Activated CD4-positive, alpha-beta memory T cell treated with anti-CD3 and anti-CD28 coated beads for 36 hours (primary cell): ENCODE results near the gene PNRC1. TPM values are rescaled to one million over a fixed set of nuclear protein-coding genes. Genes with fewer than 3 reads are reported as not detected.

Experiments used
- CTCF ChIA-PET: fragments of 350-600 bp; sonication (Branson Sonifier 250); formaldehyde crosslinking; loops from one replicate; lab custom pipeline; 2021; ENCODE audit warnings: antibody characterized with exemption, inconsistent platforms; lab: Charles Lee
- POLR2A ChIA-PET: fragments of 350-600 bp; sonication (Branson Sonifier 250); formaldehyde crosslinking; loops from one replicate; lab custom pipeline; 2021; ENCODE audit warnings: antibody characterized with exemption; lab: Charles Lee
- DNase-seq: peaks from one replicate; pipeline ENCODE4 v3.0.0-alpha.2; 2020
- H3K27ac Mint-ChIP-seq: one replicate; pipeline ENCODE4 v1.8.0; 2021; ENCODE audit warnings: mixed read lengths
- H3K27me3 Mint-ChIP-seq: one replicate; pipeline ENCODE4 v1.8.0; 2021; ENCODE audit warnings: mixed read lengths
- H3K36me3 Mint-ChIP-seq: one replicate; pipeline ENCODE4 v1.8.0; 2021; ENCODE audit warnings: mixed read lengths
- H3K4me1 Mint-ChIP-seq: one replicate; pipeline ENCODE4 v1.8.0; 2021; ENCODE audit warnings: low read depth, mixed read lengths
- H3K4me3 Mint-ChIP-seq: one replicate; pipeline ENCODE4 v1.8.0; 2021; ENCODE audit warnings: mild to moderate bottlenecking, mixed read lengths
- H3K9me3 Mint-ChIP-seq: one replicate; pipeline ENCODE4 v1.8.0; 2021; ENCODE audit warnings: mixed read lengths
- intact Hi-C: fragments of 100-400 bp; cut with micrococcal nuclease; formaldehyde crosslinking; loops from one replicate; pipeline ENCODE4 v1.15.1; 2023
- total RNA-seq, 2 experiments: library from RNA; stranded (reverse); gene quantifications; one replicate each; pipeline ENCODE4 v1.2.3, GENCODE V29; 2021

Gene PNRC1
- total RNA-seq, 2 experiments from 2014 or later, result 95.1 TPM

DNA sequence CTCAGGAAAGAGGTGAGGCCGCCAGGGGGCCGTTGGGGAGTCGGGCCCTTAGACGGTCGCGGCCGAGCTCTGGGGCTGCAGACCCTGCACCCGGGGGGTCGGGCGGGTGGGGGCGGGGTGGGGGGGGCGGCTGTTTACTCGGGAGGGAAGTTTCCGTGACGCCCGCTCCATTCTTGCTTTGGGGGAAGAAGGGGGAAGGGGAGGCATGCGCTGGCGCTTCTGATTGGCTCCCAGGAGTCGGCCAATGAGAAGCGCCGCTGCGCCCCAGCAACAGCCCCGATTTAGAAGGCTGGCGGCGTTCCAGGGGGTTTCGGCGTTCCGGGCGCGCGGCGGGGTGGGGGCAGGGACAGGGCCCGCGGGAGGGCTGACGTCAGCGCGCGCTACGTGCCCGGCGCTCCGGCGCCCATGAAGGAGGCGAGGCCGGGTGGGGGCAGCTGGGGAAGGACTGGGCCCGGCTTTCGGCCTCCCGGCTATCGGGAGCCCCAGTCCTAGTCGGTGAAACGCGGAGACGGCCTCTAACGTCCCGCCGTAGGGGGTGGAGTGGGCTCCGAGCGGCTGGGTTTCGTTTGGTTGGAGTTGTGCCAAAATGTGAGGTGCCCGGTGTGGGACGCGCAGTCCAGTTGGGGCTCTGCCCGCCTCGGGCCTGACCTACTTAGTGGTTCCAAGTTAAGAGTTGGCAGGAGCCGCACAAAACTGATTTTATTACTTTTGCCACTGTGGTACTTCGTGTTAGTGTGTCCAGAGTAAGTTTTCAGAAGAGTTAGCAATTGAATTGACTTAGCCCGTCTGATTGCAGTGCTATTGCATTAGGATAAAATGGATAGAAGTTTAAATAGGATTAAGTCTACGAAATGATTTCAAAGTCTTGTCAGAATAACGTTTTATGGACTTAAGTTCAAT is 1.1 kb downstream of the PNRC1 start:
- peak; percentile 98 for DNase-seq
- H3K4me1 Mint-ChIP-seq, result peaks cover 36% of the 10 kb centered on the region
- peaks cover 44% of the 10 kb centered on the region for H3K36me3 Mint-ChIP-seq
- no peaks in the 10 kb centered on the region for H3K9me3 Mint-ChIP-seq
- POLR2A ChIA-PET, result interaction anchor here (1.0 to 6.1 kb wide), 11 partner anchors 14 to 738 kb away, joined by 3 to 81 read pairs (median 7); partner anchors contain the start of genes LYRM2, MDN1, PM20D2 and RNGTT
- H3K27ac Mint-ChIP-seq, result peak overlapping the region; percentile 96
- intact Hi-C loops, result loop anchor here (2.0 kb wide), 5 partner anchors 35 to 1929 kb away; partner anchors contain the start of genes CASP8AP2 and MAP3K7
- peak overlapping the region; percentile 93 for H3K4me3 Mint-ChIP-seq
- no peaks in the 10 kb centered on the region for H3K27me3 Mint-ChIP-seq
- CTCF ChIA-PET, result interaction anchor here (2.1 to 2.5 kb wide), 2 partner anchors 64 to 99 kb away, joined by 7 to 9 read pairs; partner anchors contain the start of gene PM20D2

- Mint-ChIP-seq H3K27ac (peak overlapping the region; percentile 96), H3K36me3 (peaks cover 44% of the 10 kb centered on the region), H3K4me1 (peaks cover 36% of the 10 kb centered on the region), H3K4me3 (peak overlapping the region; percentile 93), H3K9me3 (no peaks in the 10 kb centered on the region), H3K27me3 (no peaks in the 10 kb centered on the region)
- ChIA-PET CTCF (interaction anchor here (1.0 to 2.5 kb wide), 3 partner anchors 16 to 100 kb away, joined by 3 to 9 read pairs (median 7); partner anchors contain the start of gene PM20D2), POLR2A (interaction anchor here (0.9 to 6.1 kb wide), 8 partner anchors 15 to 556 kb away, joined by 3 to 81 read pairs (median 4); partner anchors contain the start of genes LYRM2, PM20D2, RNGTT and UBE2J1)
- no peak for DNase-seq
- intact Hi-C loops, result no loop called here
Observed at GRCh38 chr6:89082486-89082891, 1.9 kb downstream of the PNRC1 start.

- H3K36me3 Mint-ChIP-seq, result peaks cover 44% of the 10 kb centered on the region
Observed at GRCh38 chr6:89084542-89084941, 4.0 kb downstream of the PNRC1 start.

GRCh38 chr6:89084954-89085353 is 4.4 kb downstream of the PNRC1 start:
- H3K27ac Mint-ChIP-seq, result peak overlapping the region; percentile 1
- no peaks in the 10 kb centered on the region for H3K27me3 Mint-ChIP-seq
- ChIA-PET CTCF (no interaction called here), POLR2A (interaction anchor here (1.0 kb wide), 1 partner anchor 62 kb away, joined by 3 read pairs; no protein-coding TSS in a partner anchor)
- H3K9me3 Mint-ChIP-seq, result no peaks in the 10 kb centered on the region
- H3K4me1 Mint-ChIP-seq, result peaks cover 39% of the 10 kb centered on the region
- no peak for DNase-seq
- no peak overlapping the region for H3K4me3 Mint-ChIP-seq
- intact Hi-C loops, result no loop called here
- H3K36me3 Mint-ChIP-seq, result peaks cover 44% of the 10 kb centered on the region

More at GRCh38 chr6:89084542-89084941, 4.0 kb downstream of the PNRC1 start:
- Mint-ChIP-seq H3K27ac (peak overlapping the region; percentile 1), H3K4me3 (no peak overlapping the region), H3K9me3 (no peaks in the 10 kb centered on the region), H3K27me3 (no peaks in the 10 kb centered on the region), H3K4me1 (peaks cover 38% of the 10 kb centered on the region)
- ChIA-PET POLR2A (no interaction called here), CTCF (no interaction called here)
- DNase-seq, result no peak
- intact Hi-C loops, result no loop called here

DNA sequence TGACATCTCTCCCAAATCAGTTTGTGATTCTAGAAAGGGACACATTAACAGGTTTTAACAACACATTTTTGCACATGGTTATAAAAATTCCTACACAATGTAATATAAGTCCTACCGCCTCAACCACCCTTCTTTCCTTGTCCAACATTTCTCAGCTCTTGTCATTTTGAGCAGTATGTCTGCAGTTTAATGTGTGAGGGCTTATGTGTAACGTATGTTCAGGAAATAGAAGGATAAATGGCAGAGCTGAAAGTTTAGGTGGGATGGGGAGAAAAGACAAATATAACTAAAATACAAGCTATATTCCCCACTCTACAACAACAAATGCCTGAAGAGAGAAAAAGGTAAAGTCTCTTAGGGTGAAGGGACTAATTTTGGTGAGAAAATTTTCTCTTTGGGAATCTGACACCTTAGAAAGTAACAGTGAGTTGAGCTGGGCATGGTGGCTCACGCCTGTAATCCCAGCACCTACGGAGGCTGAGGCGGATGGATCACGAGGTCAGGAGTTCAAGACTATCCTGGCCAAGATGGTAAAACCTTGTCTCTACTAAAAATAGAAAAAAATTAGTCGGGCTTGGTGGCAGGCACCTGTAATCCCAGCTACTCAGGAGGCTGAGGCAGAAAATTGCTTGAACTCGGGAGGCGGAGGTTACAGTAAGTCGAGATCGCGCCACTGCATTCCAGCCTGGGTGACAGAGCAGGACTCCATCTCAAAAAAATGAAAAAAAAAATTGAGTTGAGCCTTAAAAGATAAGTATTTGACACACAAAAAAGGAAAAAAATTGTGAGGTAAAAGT is 5.1 kb downstream of the PNRC1 start:
- H3K4me3 Mint-ChIP-seq, result no peak overlapping the region
- DNase-seq, result no peak

DNA sequence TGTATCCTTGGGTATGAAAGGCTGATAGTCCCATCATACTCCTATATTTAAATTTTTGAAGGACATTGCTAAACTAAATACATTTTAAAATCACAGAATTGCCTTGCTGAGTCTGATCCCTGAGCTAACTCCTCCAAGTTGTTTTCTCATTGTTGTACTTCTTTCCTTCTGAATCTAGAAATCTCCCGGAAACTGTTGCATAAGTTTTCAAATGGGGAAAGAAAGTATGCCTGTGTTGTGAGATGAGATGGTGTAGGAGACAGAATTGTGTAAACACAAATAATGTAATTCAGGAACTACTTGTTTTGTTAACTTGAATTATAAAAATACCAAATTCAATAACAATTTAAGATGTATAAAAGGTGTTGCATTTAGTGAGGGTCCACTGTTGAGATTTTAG is 7.3 kb downstream of the PNRC1 start:
- intact Hi-C loops, result no loop called here
- H3K9me3 Mint-ChIP-seq, result no peaks in the 10 kb centered on the region
- peaks cover 37% of the 10 kb centered on the region for H3K4me1 Mint-ChIP-seq
- no peak overlapping the region for H3K27ac Mint-ChIP-seq
- ChIA-PET POLR2A (no interaction called here), CTCF (interaction anchor here (1.4 kb wide), 1 partner anchor 9 kb away, joined by 4 read pairs; no protein-coding TSS in a partner anchor)
- H3K4me3 Mint-ChIP-seq, result no peak overlapping the region
- peaks cover 28% of the 10 kb centered on the region for H3K36me3 Mint-ChIP-seq
- no peaks in the 10 kb centered on the region for H3K27me3 Mint-ChIP-seq
- no peak for DNase-seq

More for the DNA sequence above, 5.1 kb downstream of the PNRC1 start:
- ChIA-PET CTCF (interaction anchor here (0.7 kb wide), 1 partner anchor 13 kb away, joined by 3 read pairs; no protein-coding TSS in a partner anchor), POLR2A (interaction anchor here (1.0 to 1.2 kb wide), 2 partner anchors 32 to 61 kb away, joined by 3 read pairs; no protein-coding TSS in a partner anchor)
- H3K27ac Mint-ChIP-seq, result no peak overlapping the region
- intact Hi-C loops, result no loop called here
- no peaks in the 10 kb centered on the region for H3K9me3 Mint-ChIP-seq
- H3K4me1 Mint-ChIP-seq, result peaks cover 39% of the 10 kb centered on the region
- no peaks in the 10 kb centered on the region for H3K27me3 Mint-ChIP-seq
- peaks cover 43% of the 10 kb centered on the region for H3K36me3 Mint-ChIP-seq

- H3K9me3 Mint-ChIP-seq, result no peaks in the 10 kb centered on the region
- no peaks in the 10 kb centered on the region for H3K27me3 Mint-ChIP-seq
- H3K27ac Mint-ChIP-seq, result peak overlapping the region; percentile 14
- ChIA-PET CTCF (interaction anchor here (0.5 to 2.2 kb wide), 7 partner anchors 12 to 144 kb away, joined by 3 to 12 read pairs (median 3); partner anchors contain the start of gene PM20D2), POLR2A (interaction anchor here (2.1 kb wide), 1 partner anchor 18 kb away, joined by 9 read pairs; the partner anchor contains the start of gene PNRC1)
- no peak overlapping the region for H3K4me3 Mint-ChIP-seq
- intact Hi-C loops, result loop anchor here (1.0 to 2.0 kb wide), 3 partner anchors 18 to 47 kb away; partner anchors contain the start of gene PNRC1
- no peak for DNase-seq
- H3K4me1 Mint-ChIP-seq, result peaks cover 11% of the 10 kb centered on the region
- no peaks in the 10 kb centered on the region for H3K36me3 Mint-ChIP-seq
Observed at GRCh38 chr6:89098461-89098860, 17.9 kb downstream of the PNRC1 start.

DNA sequence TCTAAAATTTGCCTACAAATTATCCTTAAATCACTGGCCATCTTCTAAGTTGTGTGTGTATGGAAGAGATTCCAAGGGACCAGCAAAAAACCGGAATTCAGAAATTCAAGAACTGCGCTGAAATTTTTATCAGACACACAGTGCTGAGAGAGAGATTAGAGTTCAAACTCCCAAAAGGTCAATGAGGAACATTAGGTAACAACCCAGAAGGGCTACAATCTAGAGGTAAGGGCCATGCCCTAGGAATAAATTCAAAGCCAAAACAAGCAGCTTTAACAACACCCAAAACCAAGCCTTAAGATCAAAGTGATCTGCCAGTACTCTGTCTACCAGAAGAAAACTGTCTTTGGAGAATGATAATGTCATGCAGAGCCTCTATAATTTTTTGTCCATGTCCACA is 19.6 kb downstream of the PNRC1 start:
- CTCF ChIA-PET, result no interaction called here
- no peaks in the 10 kb centered on the region for H3K9me3 Mint-ChIP-seq
- H3K4me1 Mint-ChIP-seq, result peaks cover 11% of the 10 kb centered on the region
- H3K27me3 Mint-ChIP-seq, result no peaks in the 10 kb centered on the region
- no peaks in the 10 kb centered on the region for H3K36me3 Mint-ChIP-seq
- H3K4me3 Mint-ChIP-seq, result no peak overlapping the region
- DNase-seq, result no peak
- intact Hi-C loops, result no loop called here
- H3K27ac Mint-ChIP-seq, result no peak overlapping the region
- POLR2A ChIA-PET, result no interaction called here

DNA sequence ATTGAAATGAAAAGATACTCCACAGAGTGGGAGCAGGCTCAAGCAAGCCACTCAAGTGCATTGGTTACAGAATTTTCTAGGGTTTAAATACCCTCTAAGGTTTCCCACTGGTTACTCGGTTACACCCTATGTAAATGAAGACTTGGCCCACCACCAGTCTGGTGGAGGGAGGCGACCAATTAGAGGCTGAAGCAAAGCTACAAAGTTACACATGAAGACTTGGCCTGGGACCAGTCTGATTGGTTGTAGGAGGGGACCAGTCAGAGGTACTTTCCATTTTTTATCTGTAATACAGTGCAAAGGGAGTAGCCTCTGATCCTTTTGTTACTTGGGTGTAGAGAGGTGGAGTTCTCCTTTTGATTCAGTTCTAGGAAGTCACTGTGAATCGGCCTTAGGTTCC is 29.7 kb downstream of the PNRC1 start:
- no peak overlapping the region for H3K4me3 Mint-ChIP-seq
- H3K4me1 Mint-ChIP-seq, result no peaks in the 10 kb centered on the region
- intact Hi-C loops, result no loop called here
- no peaks in the 10 kb centered on the region for H3K27me3 Mint-ChIP-seq
- CTCF ChIA-PET, result interaction anchor here (0.6 kb wide), 2 partner anchors 9 to 15 kb away, joined by 3 read pairs; no protein-coding TSS in a partner anchor
- no peak for DNase-seq
- POLR2A ChIA-PET, result no interaction called here
- H3K9me3 Mint-ChIP-seq, result no peaks in the 10 kb centered on the region
- H3K27ac Mint-ChIP-seq, result no peak overlapping the region
- no peaks in the 10 kb centered on the region for H3K36me3 Mint-ChIP-seq

- intact Hi-C loops, result no loop called here
- ChIA-PET POLR2A (no interaction called here), CTCF (no interaction called here)
Observed at GRCh38 chr6:89111933-89112332, 31.4 kb downstream of the PNRC1 start.

DNA sequence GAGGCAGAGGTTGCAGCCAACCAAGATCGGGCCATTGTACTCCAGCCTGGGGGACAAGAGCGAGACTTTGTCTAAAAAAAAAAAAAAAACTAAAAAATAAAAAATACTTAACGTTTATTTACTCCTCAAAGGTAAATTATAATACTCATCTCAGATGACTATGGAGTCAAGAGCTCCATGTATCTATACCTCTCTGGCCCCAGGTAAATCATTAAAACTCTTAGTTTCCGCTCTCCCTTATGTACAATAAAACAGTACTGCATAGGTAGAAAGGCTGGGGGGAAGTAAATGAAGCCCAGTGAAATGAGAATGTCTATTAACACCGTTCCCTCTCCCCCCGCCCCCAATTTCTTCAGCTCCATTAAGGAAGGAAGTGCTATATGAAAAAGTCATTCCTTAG is 36.2 kb downstream of the PNRC1 start:
- peaks cover 6% of the 10 kb centered on the region for H3K4me1 Mint-ChIP-seq
- H3K27me3 Mint-ChIP-seq, result peaks cover 10% of the 10 kb centered on the region
- H3K9me3 Mint-ChIP-seq, result no peaks in the 10 kb centered on the region
- no peaks in the 10 kb centered on the region for H3K36me3 Mint-ChIP-seq
- no peak for DNase-seq
- peak overlapping the region; percentile 72 for H3K4me3 Mint-ChIP-seq
- intact Hi-C loops, result loop anchor here (2.0 kb wide), 2 partner anchors 18 to 36 kb away; partner anchors contain the start of gene PNRC1
- CTCF ChIA-PET, result interaction anchor here (0.9 to 1.9 kb wide), 3 partner anchors 38 to 134 kb away, joined by 4 to 5 read pairs (median 4); no protein-coding TSS in a partner anchor
- POLR2A ChIA-PET, result interaction anchor here (1.2 kb wide), 1 partner anchor 38 kb away, joined by 3 read pairs; no protein-coding TSS in a partner anchor
- H3K27ac Mint-ChIP-seq, result no peak overlapping the region

More at GRCh38 chr6:89111933-89112332, 31.4 kb downstream of the PNRC1 start:
- DNase-seq, result no peak
- H3K4me1 Mint-ChIP-seq, result peaks cover 2% of the 10 kb centered on the region
- H3K27ac Mint-ChIP-seq, result no peak overlapping the region
- H3K27me3 Mint-ChIP-seq, result peaks cover 5% of the 10 kb centered on the region
- no peaks in the 10 kb centered on the region for H3K9me3 Mint-ChIP-seq
- H3K4me3 Mint-ChIP-seq, result no peak overlapping the region
- no peaks in the 10 kb centered on the region for H3K36me3 Mint-ChIP-seq
